Subcutaneous preadipocyte (primary cell): ENCODE data around the gene ZBTB24. TPM values are rescaled to one million over a fixed set of nuclear protein-coding genes. Genes with fewer than 3 reads are reported as not detected.

Experiments used
- total RNA-seq: library from RNA; depleted of rRNA; stranded (reverse); fragments of >200 nt; gene quantifications from 2 replicates; pipeline ENCODE4 v1.2.3, GENCODE V29; 2012

ZBTB24 gene
- total RNA-seq = 8.1 and 12.9 TPM in 2 replicates

DNA sequence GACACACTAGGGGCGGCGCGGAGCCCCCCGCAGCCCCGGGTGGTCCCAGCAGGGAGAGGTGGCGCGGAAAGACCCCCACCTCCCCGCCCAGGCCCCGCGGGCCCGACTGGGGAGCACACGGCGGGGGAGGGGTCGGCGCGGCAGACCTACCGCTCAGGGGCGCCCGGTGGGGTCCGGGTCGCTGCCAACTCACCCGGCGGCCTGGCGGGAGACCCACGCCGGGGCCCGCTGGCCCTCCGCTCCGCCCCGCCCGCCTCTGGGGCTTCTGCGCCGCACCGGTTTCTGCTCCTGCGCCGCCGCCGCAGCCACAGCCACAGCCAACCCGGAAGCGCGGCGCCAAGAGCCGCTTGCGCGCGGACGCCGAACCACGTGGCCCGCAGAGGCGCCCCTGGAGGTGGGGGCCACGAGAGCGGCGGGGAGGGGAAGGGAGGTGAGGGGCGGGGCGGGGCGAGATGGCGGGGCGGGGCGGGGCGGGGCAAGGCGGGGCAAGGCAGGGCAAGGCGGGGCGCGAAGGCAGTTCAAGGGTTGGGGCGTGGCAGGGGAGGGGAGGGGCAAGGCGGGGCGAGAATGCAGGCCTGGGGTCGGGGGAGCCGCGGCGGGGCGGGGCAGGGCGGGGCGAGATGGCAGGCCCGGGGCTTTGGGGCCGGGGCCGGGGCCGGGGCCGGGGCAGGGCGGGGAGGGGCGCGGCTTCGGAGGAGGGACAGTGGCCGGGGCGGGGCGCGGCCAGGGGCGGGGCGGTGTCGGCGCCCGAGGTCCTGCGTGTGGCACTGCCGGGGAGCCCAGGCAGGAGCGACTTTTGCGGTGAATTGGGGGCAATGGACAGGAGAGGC lies at the start of gene ZBTB24:
TSS of gene ZBTB24 (minus strand) at position 315 of the 830 bp plus-strand sequence. CDS start 1,193 bp downstream, outside the sequence.

DNA sequence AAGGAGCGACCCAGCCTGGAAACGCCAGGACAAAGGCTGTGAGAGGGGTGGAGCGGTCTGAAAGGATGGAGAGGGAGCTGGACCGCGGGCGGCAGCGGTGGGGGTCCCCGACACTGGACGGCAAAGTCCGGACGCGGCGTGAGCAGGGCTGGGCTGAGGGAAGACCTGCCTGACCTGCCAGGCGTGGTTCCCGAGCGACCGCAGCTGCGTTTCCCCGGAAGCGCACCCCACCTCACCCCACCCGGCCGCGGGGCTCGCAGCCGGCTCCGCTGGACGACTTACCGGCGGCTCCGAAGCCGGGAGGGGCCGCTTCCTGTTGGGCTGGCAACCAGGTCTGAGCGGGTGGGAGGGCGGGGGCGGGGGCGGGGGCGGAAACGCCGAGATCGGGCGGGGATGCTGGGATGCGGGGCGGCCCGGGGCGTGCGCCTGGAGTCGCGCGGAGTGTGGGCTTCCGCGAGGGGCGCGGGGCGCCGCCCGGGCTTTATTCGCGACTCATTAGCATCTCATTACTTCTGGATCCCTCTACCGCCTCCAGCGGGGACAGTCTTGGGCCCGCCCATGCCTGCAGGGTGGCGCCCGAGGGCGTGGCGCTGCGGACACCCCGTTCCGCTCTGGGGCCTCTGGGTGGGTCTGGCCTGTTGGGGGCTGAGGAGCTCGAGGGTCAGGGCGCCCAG lies 27.4 kb downstream of the ZBTB24 start, which contains the start of gene MICAL1:
TSS of gene MICAL1 (minus strand) at position 336 of the 674 bp plus-strand sequence. CDS start 1,576 bp downstream, outside the sequence.

DNA sequence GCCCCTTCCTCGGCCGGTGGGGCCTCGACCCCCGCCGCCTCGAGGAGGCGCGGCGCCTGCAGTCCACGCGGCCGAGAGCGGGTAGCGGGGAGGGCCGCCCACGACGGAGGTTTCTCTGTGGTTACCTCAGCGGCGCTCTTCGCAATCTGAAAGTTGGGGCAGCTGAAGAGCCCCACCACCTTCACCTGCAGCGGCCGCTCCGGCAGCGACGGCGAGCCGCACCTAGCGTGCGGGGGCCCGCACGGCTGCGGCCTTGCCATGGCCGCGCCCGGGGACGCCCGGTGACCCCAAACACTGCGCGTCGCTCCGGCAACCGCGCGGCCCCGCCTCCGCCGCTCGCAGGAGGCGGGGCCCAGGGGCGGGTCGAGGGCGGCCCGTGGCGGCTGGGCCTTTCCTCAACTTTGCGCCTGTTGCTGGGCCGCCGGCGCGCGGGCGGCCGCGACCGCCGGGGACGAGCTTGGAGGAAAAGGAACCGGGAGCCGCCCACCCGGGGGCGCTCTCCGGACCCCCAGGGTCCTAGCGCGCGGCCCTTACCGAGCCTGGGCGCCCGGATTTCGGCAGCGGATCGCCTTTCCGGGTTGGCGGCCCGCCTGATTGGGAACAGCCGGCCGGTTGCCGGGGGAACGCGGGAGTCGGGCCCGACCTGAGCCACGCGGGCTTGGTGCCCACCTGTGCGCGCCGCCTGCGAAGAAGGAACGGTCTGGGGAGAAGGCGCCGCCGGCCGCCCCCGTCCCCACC lies 42.5 kb downstream of the ZBTB24 start, which contains the start of the genes PPIL6 and SMPD2:
TSS of gene PPIL6 (minus strand) at position 298 of the 738 bp plus-strand sequence. CDS start at position 260, 38 bp downstream.
TSS of gene SMPD2 (plus strand) at position 394 of the 738 bp plus-strand sequence. CDS start 398 bp downstream, outside the sequence.

Other genes starting within 250 kb of the ZBTB24 start
- 212 and 215 TPM in 2 replicates for gene CD164, start 100.8 kb downstream of the ZBTB24 start, total RNA-seq
- 4.3 and 5.5 TPM in 2 replicates for gene PPIL6, start 42.6 kb downstream of the ZBTB24 start, total RNA-seq
- gene SMPD2, start 42.5 kb downstream of the ZBTB24 start, total RNA-seq = 13.2 and 14.5 TPM in 2 replicates
- 51.4 and 75.7 TPM in 2 replicates for gene MICAL1, start 27.4 kb downstream of the ZBTB24 start, total RNA-seq
- 3.7 and 5.5 TPM in 2 replicates for gene AK9, start 208.0 kb upstream of the ZBTB24 start, total RNA-seq
- gene FIG4, start 208.1 kb upstream of the ZBTB24 start, total RNA-seq = 18.4 and 18.6 TPM in 2 replicates